Left ventricle myocardium inferior (tissue), 1 donor: ENCODE measurements around the gene RXFP4. TPM values are rescaled to one million over a fixed set of nuclear protein-coding genes. Genes with fewer than 3 reads are reported as not detected.

Experiments used
- DNase-seq: peaks from one replicate; pipeline ENCODE4 v3.0.0-alpha.2; 2020
- H3K27ac ChIP-seq: fragments of 200-600 bp; replicated peaks from 2 replicates; pipeline ENCODE4 v1.8.0; 2021
- H3K27me3 ChIP-seq: fragments of 200-600 bp; 2 replicates; pipeline ENCODE4 v1.8.0; 2021; ENCODE audit warnings: low read depth
- H3K36me3 ChIP-seq: fragments of 200-600 bp; 2 replicates; pipeline ENCODE4 v1.8.0; 2021
- H3K4me1 ChIP-seq: fragments of 200-600 bp; 2 replicates; pipeline ENCODE4 v1.8.0; 2021
- H3K4me3 ChIP-seq: fragments of 200-600 bp; 2 replicates; pipeline ENCODE4 v1.8.0; 2021; ENCODE audit warnings: mild to moderate bottlenecking, moderate library complexity
- H3K9me3 ChIP-seq: fragments of 200-600 bp; replicated peaks from 2 replicates; pipeline ENCODE4 v1.8.0; 2021
- intact Hi-C: fragments of 100-400 bp; cut with micrococcal nuclease; formaldehyde crosslinking; loops from one replicate; pipeline ENCODE4 v1.11.0; 2022
- total RNA-seq: library from RNA; stranded (reverse); fragmentation: NEBNext Ultra II Directional; extraction: Animal tissue kit (Norgen Biotek cat#: 25700); gene quantifications from one replicate; pipeline ENCODE4 v1.2.1, GENCODE V29; 2021
- TF ChIP-seq, protein P1 (sequence below): fragments of 200-600 bp; IDR thresholded peaks from 2 replicates; pipeline ENCODE4 v1.8.0; 2021; ENCODE audit warnings: antibody characterized with exemption, mild to moderate bottlenecking, borderline replicate concordance
- donor health status: DM: no; HTN: yes; CAD: no; lungs with severe emphysema.

The RXFP4 gene
- total RNA-seq, 1 donor from 2014 or later: not detected

GRCh38 chr1:155932081-155932480 is 9.4 kb upstream of the RXFP4 start:
- Histone ChIP-seq H3K27me3 (no peaks in the 10 kb centered on the region), H3K4me3 (peak overlapping the region; percentile 94), H3K27ac (no peak overlapping the region), H3K4me1 (peaks cover 60% of the 10 kb centered on the region), H3K36me3 (peaks cover 58% of the 10 kb centered on the region), H3K9me3 (no peaks in the 10 kb centered on the region)
- DNase-seq: no peak
- intact Hi-C loops: no loop called here
- TF ChIP-seq, protein P1, sequence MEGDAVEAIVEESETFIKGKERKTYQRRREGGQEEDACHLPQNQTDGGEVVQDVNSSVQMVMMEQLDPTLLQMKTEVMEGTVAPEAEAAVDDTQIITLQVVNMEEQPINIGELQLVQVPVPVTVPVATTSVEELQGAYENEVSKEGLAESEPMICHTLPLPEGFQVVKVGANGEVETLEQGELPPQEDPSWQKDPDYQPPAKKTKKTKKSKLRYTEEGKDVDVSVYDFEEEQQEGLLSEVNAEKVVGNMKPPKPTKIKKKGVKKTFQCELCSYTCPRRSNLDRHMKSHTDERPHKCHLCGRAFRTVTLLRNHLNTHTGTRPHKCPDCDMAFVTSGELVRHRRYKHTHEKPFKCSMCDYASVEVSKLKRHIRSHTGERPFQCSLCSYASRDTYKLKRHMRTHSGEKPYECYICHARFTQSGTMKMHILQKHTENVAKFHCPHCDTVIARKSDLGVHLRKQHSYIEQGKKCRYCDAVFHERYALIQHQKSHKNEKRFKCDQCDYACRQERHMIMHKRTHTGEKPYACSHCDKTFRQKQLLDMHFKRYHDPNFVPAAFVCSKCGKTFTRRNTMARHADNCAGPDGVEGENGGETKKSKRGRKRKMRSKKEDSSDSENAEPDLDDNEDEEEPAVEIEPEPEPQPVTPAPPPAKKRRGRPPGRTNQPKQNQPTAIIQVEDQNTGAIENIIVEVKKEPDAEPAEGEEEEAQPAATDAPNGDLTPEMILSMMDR: no peak

DNA sequence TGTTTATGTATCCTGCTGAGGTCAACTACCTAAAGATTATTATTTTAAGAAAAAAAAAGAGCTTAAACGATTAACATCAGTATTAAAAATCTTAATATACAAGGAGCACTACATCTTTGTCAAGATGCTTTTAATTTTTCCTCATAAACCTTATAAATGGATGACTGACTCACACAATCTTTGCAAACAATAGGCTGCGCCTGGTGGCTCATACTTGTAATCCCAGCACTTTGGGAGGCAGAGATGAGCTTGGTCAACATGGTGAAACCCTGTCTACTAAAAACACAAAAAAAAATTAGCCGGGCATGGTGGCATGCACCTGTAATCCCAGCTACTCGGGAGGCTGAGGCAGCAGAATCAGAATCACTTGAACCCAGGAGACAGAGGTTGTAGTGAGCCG is 9.0 kb upstream of the RXFP4 start:
- Histone ChIP-seq H3K4me1 (peaks cover 60% of the 10 kb centered on the region), H3K36me3 (peaks cover 54% of the 10 kb centered on the region), H3K27ac (no peak overlapping the region), H3K27me3 (no peaks in the 10 kb centered on the region), H3K4me3 (peak overlapping the region; percentile 94), H3K9me3 (no peaks in the 10 kb centered on the region)
- intact Hi-C loops: no loop called here
- DNase-seq: no peak
- TF ChIP-seq, protein P1: no peak

GRCh38 chr1:155933591-155934096 is 7.8 kb upstream of the RXFP4 start:
- DNase-seq: no peak
- intact Hi-C loops: no loop called here
- Histone ChIP-seq H3K36me3 (peaks cover 42% of the 10 kb centered on the region), H3K4me3 (peak overlapping the region; percentile 94), H3K27me3 (no peaks in the 10 kb centered on the region), H3K27ac (peak overlapping the region; percentile 93), H3K9me3 (no peaks in the 10 kb centered on the region), H3K4me1 (peaks cover 68% of the 10 kb centered on the region)
- TF ChIP-seq, protein P1: no peak

GRCh38 chr1:155934097-155934935 is 7.1 kb upstream of the RXFP4 start, which contains the start of gene KHDC4:
Gene KHDC4 (minus strand): TSS chr1:155934413. CDS start chr1:155934373, 40 bp downstream.
- peak within 1 kb of the TSS; percentile 93 for H3K27ac ChIP-seq
- peaks cover 72% of the 10 kb centered on the region for H3K4me1 ChIP-seq

DNA sequence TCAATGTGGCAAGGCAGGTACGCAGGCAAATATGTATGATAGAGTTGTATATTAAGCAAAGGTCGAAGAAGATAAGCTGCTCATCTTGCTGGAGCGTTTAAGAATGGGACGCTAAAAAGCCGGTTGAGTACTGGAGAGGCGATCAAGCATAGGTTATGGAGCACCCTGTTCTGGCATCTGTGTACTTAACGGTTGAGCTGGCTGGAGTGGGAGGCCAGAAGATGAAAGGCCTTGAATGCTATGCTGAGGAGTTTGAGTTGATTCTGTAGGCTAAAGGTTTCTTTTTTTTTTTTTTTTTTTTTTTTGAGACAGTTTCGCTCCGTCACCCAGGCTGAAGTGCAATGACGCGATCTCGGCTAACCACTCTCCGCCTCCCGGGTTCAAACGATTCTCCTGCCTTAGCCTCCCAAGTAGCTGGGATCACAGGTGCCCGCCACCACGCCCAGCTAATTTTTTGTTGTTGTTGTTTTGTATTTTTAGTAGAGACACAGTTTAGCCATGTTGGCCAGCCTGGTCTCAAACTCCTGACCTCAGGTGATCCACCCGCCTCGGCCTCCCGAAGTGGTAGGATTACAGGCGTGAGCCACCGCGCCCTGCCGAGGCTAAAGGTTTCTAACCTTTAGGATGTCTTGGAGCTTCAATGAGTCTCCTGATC is 6.4 kb upstream of the RXFP4 start:
- TF ChIP-seq, protein P1: no peak
- peak overlapping the region; percentile 94 for H3K4me3 ChIP-seq
- intact Hi-C loops: no loop called here
- H3K4me1 ChIP-seq: peaks cover 72% of the 10 kb centered on the region
- no peaks in the 10 kb centered on the region for H3K9me3 ChIP-seq
- DNase-seq: no peak
- H3K36me3 ChIP-seq: peaks cover 28% of the 10 kb centered on the region
- H3K27ac ChIP-seq: peak overlapping the region; percentile 93
- no peaks in the 10 kb centered on the region for H3K27me3 ChIP-seq

More at GRCh38 chr1:155934097-155934935, 7.1 kb upstream of the RXFP4 start, which contains the start of gene KHDC4:
- no peaks in the 10 kb centered on the region for H3K9me3 ChIP-seq
- intact Hi-C loops: no loop called here
- H3K4me3 ChIP-seq: peak within 1 kb of the TSS; percentile 94
- TF ChIP-seq, protein P1: peak; percentile 31
- H3K27me3 ChIP-seq: no peaks in the 10 kb centered on the region
- peaks cover 35% of the 10 kb centered on the region for H3K36me3 ChIP-seq
- DNase-seq: peak; percentile 95
